Esophagus (tissue), 2 donors: ENCODE results near the gene SFI1. TPM values are rescaled to one million over a fixed set of nuclear protein-coding genes. Genes with fewer than 3 reads are reported as not detected.

ENCODE experiments used
- H3K27ac ChIP-seq, 2 donors: one replicate each; pipeline ENCODE4 v1.5.1; 2013; ENCODE audit warnings: low read depth in 2 of 2, mild to moderate bottlenecking in 2 of 2, inconsistent platforms in 1 of 2, low read length in 1 of 2, moderate library complexity in 1 of 2
- H3K27me3 ChIP-seq, 2 donors: one replicate each; pipeline ENCODE4 v1.6.1; 2013; ENCODE audit warnings: low read length in 2 of 2, control low read depth in 1 of 2, mild to moderate bottlenecking in 1 of 2; ENCODE audit not compliant: insufficient read depth in 2 of 2, control insufficient read depth in 1 of 2
- H3K36me3 ChIP-seq, 2 donors: one replicate each; pipeline ENCODE4 v1.6.1; 2013; ENCODE audit warnings: low read length in 1 of 2; ENCODE audit not compliant: control insufficient read depth in 2 of 2, insufficient read depth in 2 of 2
- H3K4me1 ChIP-seq, 2 donors: one replicate each; pipeline ENCODE4 v1.6.1; 2013; ENCODE audit warnings: low read length in 1 of 2; ENCODE audit not compliant: control insufficient read depth in 2 of 2, insufficient read depth in 2 of 2
- H3K4me3 ChIP-seq, 2 donors: one replicate each; pipeline ENCODE4 v1.5.1; 2013; ENCODE audit warnings: low read length in 2 of 2, mild to moderate bottlenecking in 2 of 2, low read depth in 1 of 2, moderate library complexity in 1 of 2
- H3K9me3 ChIP-seq, 2 donors: one replicate each; pipeline ENCODE4 v1.6.1; 2013; ENCODE audit warnings: mild to moderate bottlenecking in 2 of 2, low read depth in 1 of 2, low read length in 1 of 2, moderate library complexity in 1 of 2; ENCODE audit not compliant: control insufficient read depth in 2 of 2, insufficient read depth in 1 of 2
- WGBS, 2 donors: extraction: QIAGEN DNeasy Blood & Tissue Kit; methylation state at CpG; one replicate each; pipeline ENCODE4 v1.1.7; 2013; 5-methylcytosine and 5-hydroxymethylcytosine counted together
- polyA plus RNA-seq, 2 donors: library from polyadenylated mRNA; stranded (reverse); fragments of 200-250 nt; gene quantifications; one replicate each; pipeline ENCODE4 v1.2.3, GENCODE V29; 2013
- donor health status: healthy with polysubstance abuse.
- donor health status: Bipolar disorder and iron deficiency.

Gene SFI1
- polyA plus RNA-seq, 2 donors: 10.5 to 27.1 TPM

GRCh38 chr22:31637447-31637890 lies 141.1 kb downstream of the SFI1 start:
- Histone ChIP-seq H3K9me3 (no peaks in the 10 kb centered on the region), H3K27me3 (no peaks in the 10 kb centered on the region), H3K4me3 (no peak overlapping the region), H3K4me1 (peaks cover 0 to 9% of the 10 kb centered on the region in 2 donors), H3K27ac (peak overlapping the region in 1 of 2 donors; percentile 20), H3K36me3 (peaks cover 0 to 3% of the 10 kb centered on the region in 2 donors)
- WGBS, 2 donors: 74 to 79% methylated on average over 10 of the region's 10 CpGs

DNA sequence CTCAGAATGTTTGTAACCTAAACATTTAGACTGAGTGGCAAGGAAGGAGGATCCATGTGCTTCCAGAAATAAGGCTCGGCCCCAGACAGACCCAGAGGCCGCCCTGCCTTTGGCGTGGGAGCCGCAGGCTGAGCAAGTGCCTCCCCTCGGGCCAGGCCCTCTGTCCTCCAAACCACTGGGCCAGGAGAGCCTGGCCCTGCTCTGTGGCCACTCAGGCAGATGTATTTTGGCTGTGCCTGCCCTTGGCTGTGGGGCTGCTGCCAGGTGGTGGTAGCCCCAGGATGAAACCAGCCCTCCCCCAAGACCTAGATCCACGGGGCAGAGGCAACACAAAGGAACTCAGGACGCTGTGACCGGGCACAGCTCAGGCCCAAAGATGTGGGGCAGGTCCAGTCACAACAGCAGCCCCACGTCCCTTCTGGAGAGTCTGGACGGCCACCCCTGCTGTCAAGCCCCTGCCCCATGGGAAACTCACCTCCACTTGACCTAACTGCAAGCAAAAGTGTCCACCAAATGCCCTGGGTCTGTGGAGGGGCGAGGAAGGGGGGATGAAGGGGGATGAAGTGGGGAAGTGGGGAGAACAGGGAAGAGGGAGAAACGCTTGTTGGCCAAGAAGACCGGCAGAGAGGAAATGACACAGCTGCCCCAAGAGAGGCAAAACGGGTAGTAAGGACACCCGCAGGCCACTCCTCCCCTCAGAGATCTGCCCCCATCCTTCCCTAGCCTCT lies 141.7 kb downstream of the SFI1 start:
- no peak overlapping the region for H3K4me3 ChIP-seq
- peak overlapping the region; percentile 20 to 28 for H3K27ac ChIP-seq
- H3K36me3 ChIP-seq: peaks cover 0 to under 1% of the 10 kb centered on the region in 2 donors
- 60 to 63% methylated on average over 15 of the region's 15 CpGs for WGBS, 2 donors
- no peaks in the 10 kb centered on the region for H3K27me3 ChIP-seq
- peaks cover 0 to 9% of the 10 kb centered on the region in 2 donors for H3K4me1 ChIP-seq
- H3K9me3 ChIP-seq: no peaks in the 10 kb centered on the region

GRCh38 chr22:31639436-31640039 lies 143.2 kb downstream of the SFI1 start:
- no peaks in the 10 kb centered on the region for H3K9me3 ChIP-seq
- peaks cover 0 to 9% of the 10 kb centered on the region in 2 donors for H3K4me1 ChIP-seq
- no peak overlapping the region for H3K4me3 ChIP-seq
- H3K27ac ChIP-seq: peak overlapping the region in 1 of 2 donors; percentile 8
- H3K27me3 ChIP-seq: no peaks in the 10 kb centered on the region
- H3K36me3 ChIP-seq: no peaks in the 10 kb centered on the region
- 65 to 72% methylated on average over 4 of the region's 4 CpGs for WGBS, 2 donors

DNA sequence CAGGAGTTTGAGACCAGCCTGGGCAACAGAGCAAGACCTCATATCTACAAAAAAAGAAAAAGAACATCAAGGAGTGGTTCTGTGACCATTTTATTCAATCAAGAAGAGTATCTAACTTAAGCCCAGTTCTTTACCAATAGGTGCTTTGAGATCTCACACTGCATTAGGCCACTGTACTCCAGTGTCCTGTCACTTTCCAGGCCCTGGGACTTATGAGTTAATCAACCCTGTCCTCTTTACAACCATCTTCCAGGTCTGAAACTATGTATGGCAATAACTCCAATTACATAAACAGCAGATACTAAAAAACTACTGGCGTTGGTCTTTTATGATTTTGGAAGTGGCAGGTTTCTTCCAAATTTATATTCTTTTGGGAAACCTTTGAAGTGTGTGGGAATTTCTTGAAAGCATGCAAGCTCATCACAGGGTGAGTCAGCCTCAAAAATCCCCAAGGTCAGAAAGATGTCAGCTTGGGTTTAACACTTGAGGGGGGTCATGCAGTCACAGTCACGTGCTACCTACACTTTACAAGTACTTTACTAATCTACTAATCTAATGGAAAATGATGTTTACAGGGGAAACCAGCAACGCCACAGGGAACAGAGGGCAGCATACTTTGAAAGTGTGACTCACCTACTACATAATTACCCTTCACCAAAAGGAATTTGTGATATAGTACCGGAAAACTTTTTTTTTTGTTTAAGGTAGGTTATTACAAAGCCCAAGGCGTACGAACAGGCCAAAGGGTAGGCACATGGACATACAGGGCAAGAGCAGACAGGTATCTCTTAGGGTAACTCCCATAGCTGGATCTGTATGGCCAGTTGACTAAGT lies 150.1 kb downstream of the SFI1 start:
- WGBS, 2 donors: 29 to 38% methylated on average over 6 of the region's 6 CpGs
- Histone ChIP-seq H3K27me3 (no peaks in the 10 kb centered on the region), H3K4me3 (peak overlapping the region in 1 of 2 donors; percentile 1), H3K36me3 (peaks cover 2 to 5% of the 10 kb centered on the region in 2 donors), H3K9me3 (no peaks in the 10 kb centered on the region), H3K27ac (peak overlapping the region; percentile 76 to 79), H3K4me1 (no peaks in the 10 kb centered on the region)

DNA sequence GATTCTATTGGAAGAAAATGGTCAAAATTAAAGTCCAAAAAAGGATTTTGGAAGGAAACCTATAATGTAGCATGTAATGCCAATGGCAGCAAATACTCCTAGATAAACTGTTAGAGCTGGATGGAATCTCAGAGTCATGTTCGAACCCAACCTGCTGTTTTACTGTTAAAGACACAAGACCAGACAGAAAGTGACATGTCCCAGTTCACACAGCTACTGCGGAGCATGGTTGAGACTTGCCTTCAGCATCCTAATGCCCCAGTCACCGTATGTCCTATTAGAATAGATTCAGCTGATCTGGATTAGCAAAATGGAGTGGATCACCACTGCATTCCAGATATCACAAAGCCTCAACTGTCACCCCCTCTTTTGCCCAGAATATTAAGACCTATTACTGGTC lies 150.7 kb downstream of the SFI1 start:
- 60 to 74% methylated on average over 3 of the region's 3 CpGs for WGBS, 2 donors
- no peaks in the 10 kb centered on the region for H3K9me3 ChIP-seq
- peaks cover 2 to 5% of the 10 kb centered on the region in 2 donors for H3K36me3 ChIP-seq
- H3K4me3 ChIP-seq: no peak overlapping the region
- no peaks in the 10 kb centered on the region for H3K4me1 ChIP-seq
- peak overlapping the region; percentile 79 to 85 for H3K27ac ChIP-seq
- no peaks in the 10 kb centered on the region for H3K27me3 ChIP-seq

GRCh38 chr22:31647523-31648320 lies 151.4 kb downstream of the SFI1 start:
- Histone ChIP-seq H3K27ac (peak overlapping the region; percentile 87 to 91), H3K4me1 (no peaks in the 10 kb centered on the region), H3K27me3 (no peaks in the 10 kb centered on the region), H3K36me3 (peaks cover 2 to 5% of the 10 kb centered on the region in 2 donors), H3K4me3 (no peak overlapping the region), H3K9me3 (no peaks in the 10 kb centered on the region)
- 58 to 62% methylated on average over 11 of the region's 11 CpGs for WGBS, 2 donors

DNA sequence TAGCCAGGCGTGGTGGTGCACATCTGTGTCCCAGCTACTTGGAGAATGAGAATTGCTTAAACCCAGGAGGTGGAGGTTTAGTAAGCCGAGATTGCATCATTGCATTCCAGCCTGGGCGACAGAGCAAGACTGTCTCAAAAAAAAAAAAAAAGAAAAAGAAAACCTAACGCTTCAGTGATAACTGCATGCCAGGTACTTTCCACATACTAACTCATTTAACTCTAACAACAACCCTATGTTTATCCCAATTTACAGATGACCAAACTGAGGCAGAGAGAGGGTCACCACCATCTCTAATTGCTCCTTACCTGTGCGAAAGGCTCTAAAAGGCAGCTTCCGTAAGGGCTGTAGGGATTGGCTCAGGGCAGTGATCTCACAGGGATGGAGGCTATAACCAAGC lies 154.1 kb downstream of the SFI1 start:
- Histone ChIP-seq H3K4me1 (peaks cover 0 to 7% of the 10 kb centered on the region in 2 donors), H3K4me3 (no peak overlapping the region), H3K27ac (peak overlapping the region; percentile 65 to 72), H3K27me3 (no peaks in the 10 kb centered on the region), H3K36me3 (peaks cover 2 to 5% of the 10 kb centered on the region in 2 donors), H3K9me3 (no peaks in the 10 kb centered on the region)
- 56 to 66% methylated on average over 6 of the region's 6 CpGs for WGBS, 2 donors

GRCh38 chr22:31651664-31652063 lies 155.3 kb downstream of the SFI1 start:
- Histone ChIP-seq H3K4me3 (no peak overlapping the region), H3K4me1 (peaks cover 0 to 7% of the 10 kb centered on the region in 2 donors), H3K9me3 (no peaks in the 10 kb centered on the region), H3K27ac (no peak overlapping the region), H3K27me3 (no peaks in the 10 kb centered on the region), H3K36me3 (peaks cover 2 to 5% of the 10 kb centered on the region in 2 donors)
- WGBS, 2 donors: 54 to 69% methylated on average over 4 of the region's 4 CpGs

DNA sequence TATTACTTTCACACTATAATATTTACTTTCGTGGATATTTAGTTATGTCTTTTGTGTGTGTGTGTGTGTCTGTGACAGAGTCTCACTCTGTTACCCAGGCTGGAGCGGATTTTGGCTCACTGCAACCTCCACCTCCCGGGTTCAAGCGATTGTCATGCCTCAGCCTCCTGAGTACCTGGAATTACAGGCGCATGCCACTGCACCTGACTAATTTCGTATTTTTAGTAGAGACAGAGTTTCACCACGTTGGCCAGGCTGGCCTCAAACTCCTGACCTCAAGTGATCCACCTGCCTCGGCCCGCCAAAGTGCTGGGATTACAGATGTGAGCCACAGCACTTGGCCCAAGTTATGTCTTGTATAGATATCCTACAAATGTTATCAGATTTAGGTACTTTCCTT lies 155.8 kb downstream of the SFI1 start:
- WGBS, 2 donors: 65 to 68% methylated on average over 9 of the region's 9 CpGs
- Histone ChIP-seq H3K4me3 (no peak overlapping the region), H3K4me1 (peaks cover 0 to 7% of the 10 kb centered on the region in 2 donors), H3K36me3 (peaks cover 2 to 5% of the 10 kb centered on the region in 2 donors), H3K27ac (peak overlapping the region in 1 of 2 donors; percentile 70), H3K27me3 (no peaks in the 10 kb centered on the region), H3K9me3 (no peaks in the 10 kb centered on the region)
